HepG2 (cell line): ENCODE results near the gene MESD. TPM values are rescaled to one million over a fixed set of nuclear protein-coding genes. Genes with fewer than 3 reads are reported as not detected.

ENCODE experiments used
- CENPT ChIP-seq: sonication (generic); formaldehyde crosslinking; IDR thresholded peaks from 2 replicates; pipeline ENCODE4 v1.8.0; 2022; ENCODE audit warnings: low read depth, mild to moderate bottlenecking, moderate library complexity, missing genetic modification reagents
- KDM5B ChIP-seq: sonication (generic); formaldehyde crosslinking; IDR thresholded peaks from 2 replicates; pipeline ENCODE4 v1.4.0; 2020; ENCODE audit warnings: missing genetic modification reagents, mild to moderate bottlenecking, borderline replicate concordance
- KMT2B ChIP-seq: IDR thresholded peaks from 2 replicates; pipeline ENCODE4 v1.6.1; 2016; ENCODE audit warnings: missing genetic modification reagents, missing compliant biosample characterization
- LCORL ChIP-seq, 2 experiments: fragments of 450-650 bp in 1 of 2; sonication (generic) in 1 of 2; formaldehyde crosslinking in 1 of 2; IDR thresholded peaks; 2 replicates each; pipeline versions ENCODE4 v1.5.0 to v1.6.1; 2017 to 2020; ENCODE audit warnings: antibody characterized with exemption in 1 of 2, missing genetic modification reagents in 1 of 2
- PITX1 ChIP-seq: sonication (generic); formaldehyde crosslinking; IDR thresholded peaks from 2 replicates; pipeline ENCODE4 v1.5.1; 2020; ENCODE audit warnings: mild to moderate bottlenecking, missing genetic modification reagents
- RARA ChIP-seq: IDR thresholded peaks from 2 replicates; pipeline ENCODE4 v1.6.1; 2016; ENCODE audit warnings: missing genetic modification reagents, missing compliant biosample characterization
- SMC3 ChIP-seq: IDR thresholded peaks from 2 replicates; pipeline ENCODE4 v1.6.1; 2011; ENCODE audit warnings: low read length, improper control_type of control experiment
- SOX5 ChIP-seq: IDR thresholded peaks from 2 replicates; pipeline ENCODE4 v1.6.1; 2016; ENCODE audit warnings: borderline replicate concordance
- SP2 ChIP-seq: sonication (generic); formaldehyde crosslinking; IDR thresholded peaks from 2 replicates; pipeline ENCODE4 v1.5.1; 2020; ENCODE audit warnings: mild to moderate bottlenecking, missing genetic modification reagents
- ZNF143 ChIP-seq: sonication (generic); formaldehyde crosslinking; IDR thresholded peaks from 2 replicates; pipeline ENCODE4 v1.4.0; 2020; ENCODE audit warnings: missing genetic modification reagents
- ZNF598 ChIP-seq: sonication (generic); formaldehyde crosslinking; IDR thresholded peaks from 2 replicates; pipeline ENCODE4 v1.5.1; 2020; ENCODE audit warnings: mild to moderate bottlenecking, missing genetic modification reagents, borderline replicate concordance
- ZNF614 ChIP-seq: IDR thresholded peaks from 2 replicates; pipeline ENCODE4 v1.6.1; 2018; ENCODE audit warnings: missing biosample characterization, missing genetic modification reagents, inconsistent platforms, borderline replicate concordance
- ZNF660 ChIP-seq: sonication (generic); formaldehyde crosslinking; IDR thresholded peaks from 2 replicates; pipeline ENCODE4 v1.5.1; 2020; ENCODE audit warnings: mild to moderate bottlenecking, low read depth, missing genetic modification reagents, borderline replicate concordance
- ZNF672 ChIP-seq: sonication (generic); formaldehyde crosslinking; IDR thresholded peaks from 2 replicates; pipeline ENCODE4 v1.8.1; 2022; ENCODE audit warnings: missing genetic modification reagents
- ZNF720 ChIP-seq: sonication (generic); formaldehyde crosslinking; IDR thresholded peaks from 2 replicates; pipeline ENCODE4 v1.4.0; 2020; ENCODE audit warnings: missing genetic modification reagents
- ZNF878 ChIP-seq: sonication (generic); formaldehyde crosslinking; IDR thresholded peaks from 2 replicates; pipeline ENCODE4 v1.8.1; 2023; ENCODE audit warnings: mild to moderate bottlenecking, missing genetic modification reagents, moderate library complexity
- polyA plus RNA-seq, 8 experiments: library from polyadenylated mRNA; depleted of rRNA in 3 of 8; stranded (reverse) in 7 of 8; unstranded in 1 of 8; fragments of >200 nt; fragmentation: Illumina TruSeq in 4 of 8; extraction: Trizol in 4 of 8; gene quantifications; 2 replicates each; pipeline versions ENCODE4 v1.2.1 to v1.2.3, GENCODE V29; 2011 to 2016; ENCODE audit warnings: low read depth in 4 of 8, missing spikeins in 1 of 8, mixed read lengths in 1 of 8; ENCODE audit not compliant: insufficient read depth in 1 of 8
- total RNA-seq, 5 experiments: library from RNA; depleted of rRNA; stranded (reverse); fragments of >200 nt; fragmentation: Illumina TruSeq; extraction: Trizol; gene quantifications; 2 replicates each; pipeline ENCODE4 v1.2.3, GENCODE V29; 2016; ENCODE audit warnings: low read depth in 1 of 5
- TF ChIP-seq, protein P1 (sequence below): sonication (generic); formaldehyde crosslinking; IDR thresholded peaks from 2 replicates; pipeline ENCODE4 v1.4.0; 2020; ENCODE audit warnings: mild to moderate bottlenecking, missing genetic modification reagents, borderline replicate concordance
- TF ChIP-seq, protein P2 (sequence below): sonication (generic); formaldehyde crosslinking; IDR thresholded peaks from 2 replicates; pipeline ENCODE4 v1.4.0; 2020; ENCODE audit warnings: missing genetic modification reagents
- TF ChIP-seq, protein P3 (sequence below): sonication (generic); formaldehyde crosslinking; IDR thresholded peaks from 2 replicates; pipeline ENCODE4 v1.8.1; 2023; ENCODE audit warnings: mild to moderate bottlenecking, missing genetic modification reagents

The MESD gene
- total and polyA plus RNA-seq, 2 of the 13 experiments (the other 11 are each of a cell fraction or from before 2014, with no cell fraction given): 18.0 to 46.2 TPM

DNA sequence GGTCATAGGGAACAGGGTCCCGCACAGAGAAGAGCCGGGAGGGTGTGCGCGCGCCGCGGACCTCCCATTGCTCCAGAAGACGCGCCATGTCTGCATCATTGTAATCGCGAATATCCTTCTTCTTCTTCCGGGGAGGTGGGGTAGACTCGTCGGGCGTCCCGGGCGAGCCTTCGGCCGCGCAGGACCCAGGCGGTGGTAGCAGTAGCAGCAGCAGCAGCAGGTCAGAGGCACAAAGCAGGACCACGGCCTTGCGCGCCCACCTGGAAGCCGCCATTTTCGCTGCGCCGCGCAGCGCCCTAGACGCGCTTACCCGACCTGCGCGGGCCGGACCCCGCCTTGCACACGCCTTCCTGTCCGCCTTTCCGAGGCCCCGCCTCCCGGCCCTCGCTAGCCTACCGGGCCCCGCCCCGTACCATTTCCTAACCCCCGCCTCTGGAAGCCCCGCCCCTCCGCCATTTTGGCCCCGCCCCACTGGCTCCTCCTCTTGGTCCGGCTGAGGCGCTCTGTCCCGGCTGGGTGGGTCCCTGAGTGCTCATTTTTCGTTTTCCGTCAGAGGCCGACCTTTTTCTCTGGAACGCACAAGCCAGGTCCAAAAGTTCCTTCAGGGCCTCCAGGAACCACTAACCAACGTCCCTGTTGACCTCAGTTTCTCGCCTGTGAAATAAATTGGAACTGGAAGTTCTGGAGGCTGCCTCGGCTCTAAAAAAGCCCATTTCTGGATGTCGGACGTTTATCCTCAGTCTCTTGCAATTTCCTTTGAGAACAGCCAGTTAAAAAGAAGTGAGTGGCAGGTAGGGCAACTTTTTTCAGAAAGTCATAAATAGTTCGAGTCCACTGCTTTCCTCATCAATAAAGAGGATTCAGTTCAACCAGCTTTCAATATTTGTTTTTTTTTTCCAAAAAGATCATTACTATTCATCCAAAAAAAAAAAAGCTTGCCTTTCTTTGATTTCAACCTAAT is at the start of gene MESD (continued):
- TF ChIP-seq KDM5B (CRISPR knock-in tag) (peak; percentile 90; the same call in 1 of the 2 replicates), KMT2B (CRISPR knock-in tag) (peak; percentile 70), ZNF143 (CRISPR knock-in tag) (peak; percentile 43; the same call in 1 of the 2 replicates), ZNF598 (CRISPR knock-in tag) (no peak), SMC3 (no peak), RARA (CRISPR knock-in tag) (0 out of 2 replicates have a peak, but pooled peaks have one; percentile 8), ZNF672 (no peak), ZNF720 (no peak), ZNF660 (no peak; the same call in 1 of the 2 replicates), ZNF878 (no peak), CENPT (0 out of 2 replicates have a peak, but pooled peaks have one; percentile 47), SP2 (CRISPR knock-in tag) (no peak), ZNF614 (peak; percentile 47; the same call in 1 of the 2 replicates), LCORL (IDR thresholded peaks at IDR 0.05) (no peak), LCORL (CRISPR knock-in tag; IDR thresholded peaks at IDR 0.05) (no peak; the same call in 1 of the 2 replicates), SOX5 (CRISPR knock-in tag) (no peak), PITX1 (CRISPR knock-in tag) (no peak)
- TF ChIP-seq, protein P1, sequence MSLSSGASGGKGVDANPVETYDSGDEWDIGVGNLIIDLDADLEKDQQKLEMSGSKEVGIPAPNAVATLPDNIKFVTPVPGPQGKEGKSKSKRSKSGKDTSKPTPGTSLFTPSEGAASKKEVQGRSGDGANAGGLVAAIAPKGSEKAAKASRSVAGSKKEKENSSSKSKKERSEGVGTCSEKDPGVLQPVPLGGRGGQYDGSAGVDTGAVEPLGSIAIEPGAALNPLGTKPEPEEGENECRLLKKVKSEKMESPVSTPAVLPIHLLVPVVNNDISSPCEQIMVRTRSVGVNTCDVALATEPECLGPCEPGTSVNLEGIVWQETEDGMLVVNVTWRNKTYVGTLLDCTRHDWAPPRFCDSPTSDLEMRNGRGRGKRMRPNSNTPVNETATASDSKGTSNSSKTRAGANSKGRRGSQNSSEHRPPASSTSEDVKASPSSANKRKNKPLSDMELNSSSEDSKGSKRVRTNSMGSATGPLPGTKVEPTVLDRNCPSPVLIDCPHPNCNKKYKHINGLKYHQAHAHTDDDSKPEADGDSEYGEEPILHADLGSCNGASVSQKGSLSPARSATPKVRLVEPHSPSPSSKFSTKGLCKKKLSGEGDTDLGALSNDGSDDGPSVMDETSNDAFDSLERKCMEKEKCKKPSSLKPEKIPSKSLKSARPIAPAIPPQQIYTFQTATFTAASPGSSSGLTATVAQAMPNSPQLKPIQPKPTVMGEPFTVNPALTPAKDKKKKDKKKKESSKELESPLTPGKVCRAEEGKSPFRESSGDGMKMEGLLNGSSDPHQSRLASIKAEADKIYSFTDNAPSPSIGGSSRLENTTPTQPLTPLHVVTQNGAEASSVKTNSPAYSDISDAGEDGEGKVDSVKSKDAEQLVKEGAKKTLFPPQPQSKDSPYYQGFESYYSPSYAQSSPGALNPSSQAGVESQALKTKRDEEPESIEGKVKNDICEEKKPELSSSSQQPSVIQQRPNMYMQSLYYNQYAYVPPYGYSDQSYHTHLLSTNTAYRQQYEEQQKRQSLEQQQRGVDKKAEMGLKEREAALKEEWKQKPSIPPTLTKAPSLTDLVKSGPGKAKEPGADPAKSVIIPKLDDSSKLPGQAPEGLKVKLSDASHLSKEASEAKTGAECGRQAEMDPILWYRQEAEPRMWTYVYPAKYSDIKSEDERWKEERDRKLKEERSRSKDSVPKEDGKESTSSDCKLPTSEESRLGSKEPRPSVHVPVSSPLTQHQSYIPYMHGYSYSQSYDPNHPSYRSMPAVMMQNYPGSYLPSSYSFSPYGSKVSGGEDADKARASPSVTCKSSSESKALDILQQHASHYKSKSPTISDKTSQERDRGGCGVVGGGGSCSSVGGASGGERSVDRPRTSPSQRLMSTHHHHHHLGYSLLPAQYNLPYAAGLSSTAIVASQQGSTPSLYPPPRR (CRISPR knock-in tag): peak; percentile 44; the same call in 1 of the 2 replicates
- TF ChIP-seq, protein P2, sequence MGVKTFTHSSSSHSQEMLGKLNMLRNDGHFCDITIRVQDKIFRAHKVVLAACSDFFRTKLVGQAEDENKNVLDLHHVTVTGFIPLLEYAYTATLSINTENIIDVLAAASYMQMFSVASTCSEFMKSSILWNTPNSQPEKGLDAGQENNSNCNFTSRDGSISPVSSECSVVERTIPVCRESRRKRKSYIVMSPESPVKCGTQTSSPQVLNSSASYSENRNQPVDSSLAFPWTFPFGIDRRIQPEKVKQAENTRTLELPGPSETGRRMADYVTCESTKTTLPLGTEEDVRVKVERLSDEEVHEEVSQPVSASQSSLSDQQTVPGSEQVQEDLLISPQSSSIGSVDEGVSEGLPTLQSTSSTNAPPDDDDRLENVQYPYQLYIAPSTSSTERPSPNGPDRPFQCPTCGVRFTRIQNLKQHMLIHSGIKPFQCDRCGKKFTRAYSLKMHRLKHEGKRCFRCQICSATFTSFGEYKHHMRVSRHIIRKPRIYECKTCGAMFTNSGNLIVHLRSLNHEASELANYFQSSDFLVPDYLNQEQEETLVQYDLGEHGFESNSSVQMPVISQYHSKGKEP: 0 out of 2 replicates have a peak, but pooled peaks have one; percentile 64
- TF ChIP-seq, protein P3, sequence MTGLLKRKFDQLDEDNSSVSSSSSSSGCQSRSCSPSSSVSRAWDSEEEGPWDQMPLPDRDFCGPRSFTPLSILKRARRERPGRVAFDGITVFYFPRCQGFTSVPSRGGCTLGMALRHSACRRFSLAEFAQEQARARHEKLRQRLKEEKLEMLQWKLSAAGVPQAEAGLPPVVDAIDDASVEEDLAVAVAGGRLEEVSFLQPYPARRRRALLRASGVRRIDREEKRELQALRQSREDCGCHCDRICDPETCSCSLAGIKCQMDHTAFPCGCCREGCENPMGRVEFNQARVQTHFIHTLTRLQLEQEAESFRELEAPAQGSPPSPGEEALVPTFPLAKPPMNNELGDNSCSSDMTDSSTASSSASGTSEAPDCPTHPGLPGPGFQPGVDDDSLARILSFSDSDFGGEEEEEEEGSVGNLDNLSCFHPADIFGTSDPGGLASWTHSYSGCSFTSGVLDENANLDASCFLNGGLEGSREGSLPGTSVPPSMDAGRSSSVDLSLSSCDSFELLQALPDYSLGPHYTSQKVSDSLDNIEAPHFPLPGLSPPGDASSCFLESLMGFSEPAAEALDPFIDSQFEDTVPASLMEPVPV (CRISPR knock-in tag): peak; percentile 67; the same call in 1 of the 2 replicates
